Aorta (tissue), 5 donors: ENCODE data around the gene MARCHF3. TPM values are rescaled to one million over a fixed set of nuclear protein-coding genes. Genes with fewer than 3 reads are reported as not detected.

ENCODE experiments used
- ATAC-seq: fragments of 200-7000 bp; cut with Tn5 transposase; one replicate; pipeline ENCODE4 v1.9.1; 2022; ENCODE audit warnings: moderate library complexity; ENCODE audit not compliant: low FRiP score
- DNase-seq, 2 donors: peaks; one replicate each; pipeline ENCODE4 v3.0.0-alpha.2; 2020
- H3K27ac ChIP-seq, 2 donors: one replicate each; pipeline ENCODE4 v1.5.1; 2013; ENCODE audit warnings: low read length in 2 of 2, mild to moderate bottlenecking in 2 of 2, moderate library complexity in 2 of 2, control low read depth in 1 of 2, inconsistent platforms in 1 of 2, low read depth in 1 of 2
- H3K27me3 ChIP-seq, 2 donors: one replicate each; pipeline ENCODE4 v1.6.1; 2013; ENCODE audit warnings: control low read depth in 1 of 2, low read length in 1 of 2, mild to moderate bottlenecking in 1 of 2, moderate library complexity in 1 of 2; ENCODE audit not compliant: insufficient read depth in 2 of 2, control insufficient read depth in 1 of 2
- H3K36me3 ChIP-seq, 2 donors: one replicate each; pipeline ENCODE4 v1.6.1; 2013; ENCODE audit warnings: control low read depth in 1 of 2, low read length in 1 of 2, mild to moderate bottlenecking in 1 of 2; ENCODE audit not compliant: insufficient read depth in 2 of 2, control insufficient read depth in 1 of 2
- H3K4me1 ChIP-seq, 2 donors: one replicate each; pipeline ENCODE4 v1.6.1; 2013; ENCODE audit warnings: low read length in 2 of 2, control low read depth in 1 of 2, mild to moderate bottlenecking in 1 of 2, moderate library complexity in 1 of 2; ENCODE audit not compliant: insufficient read depth in 2 of 2, control insufficient read depth in 1 of 2
- H3K4me3 ChIP-seq, 2 donors: one replicate each; pipeline ENCODE4 v1.5.1; 2013; ENCODE audit warnings: low read length in 2 of 2, control low read depth in 1 of 2, mild to moderate bottlenecking in 1 of 2
- H3K9me3 ChIP-seq: one replicate; pipeline ENCODE4 v1.6.1; 2013; ENCODE audit warnings: mild to moderate bottlenecking, low read length; ENCODE audit not compliant: control insufficient read depth
- WGBS, 2 donors: extraction: QIAGEN DNeasy Blood & Tissue Kit; methylation state at CpG; one replicate each; pipeline ENCODE4 v1.1.7; 2013; 5-methylcytosine and 5-hydroxymethylcytosine counted together
- intact Hi-C, 2 donors: fragments of 100-400 bp; cut with DNase I; formaldehyde crosslinking; loops; one replicate each; pipeline versions ENCODE4 v1.14.2 to v1.15.0; 2022
- polyA plus RNA-seq, 2 donors: library from polyadenylated mRNA; stranded (reverse); fragments of 200-250 nt; gene quantifications; one replicate each; pipeline ENCODE4 v1.2.3, GENCODE V29; 2013
- total RNA-seq, 2 donors: library from RNA; stranded (reverse); fragmentation: NEBNext Ultra II Directional; extraction: Animal tissue kit (Norgen Biotek cat#: 25700); gene quantifications; one replicate each; pipeline ENCODE4 v1.2.1, GENCODE V29; 2021
- donor health status: healthy with polysubstance abuse.
- donor health status: Bipolar disorder and iron deficiency.
- donor health status: DM: no; HTN: no; CAD: no.
- donor health status: DM: no; HTN: no; CAD: no.
- donor health status: DM: yes; HTN: yes; CAD: no.

The MARCHF3 gene
- total and polyA plus RNA-seq, 4 donors, result 0.38 to 23.1 (median 11.0) TPM

DNA sequence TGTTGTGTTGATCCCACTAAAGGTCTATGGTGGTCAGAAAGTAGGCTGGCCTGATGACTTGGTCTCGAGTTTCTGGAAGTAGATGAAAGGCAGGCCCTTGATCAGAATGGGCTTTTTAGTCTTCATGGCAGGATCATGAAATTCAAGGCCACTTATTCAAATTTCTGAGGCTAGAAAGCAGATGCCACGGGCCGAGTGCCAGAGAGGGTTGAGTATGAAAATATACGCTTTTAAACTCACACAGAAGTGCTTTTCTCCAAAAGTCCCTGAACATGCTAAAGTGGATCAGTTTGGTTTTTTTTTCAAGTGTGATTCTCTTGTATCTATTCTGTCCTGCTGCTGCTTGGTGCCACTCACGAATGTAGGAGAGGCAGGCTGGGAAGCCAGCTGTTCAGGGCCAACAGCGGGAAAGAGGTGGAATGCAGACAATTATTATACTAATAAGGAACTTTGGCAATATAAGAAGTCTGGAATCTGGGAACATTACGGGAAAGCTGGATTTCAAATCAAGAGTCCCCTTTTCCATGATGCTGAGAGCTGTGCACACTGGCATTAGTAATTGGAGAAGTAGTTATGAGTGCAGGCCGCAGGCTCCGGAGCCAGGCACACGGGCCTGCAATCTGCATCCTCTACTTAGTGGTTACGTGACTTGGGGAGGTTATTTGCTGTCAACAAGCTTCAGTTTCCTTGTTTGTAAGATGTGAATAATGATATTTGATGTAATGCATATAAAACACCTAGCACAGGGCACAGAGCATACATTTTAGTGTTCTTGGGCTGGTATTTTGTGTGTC, 157.6 kb downstream of the MARCHF3 start:
- H3K4me1 ChIP-seq, result no peaks in the 10 kb centered on the region
- no peak overlapping the region for H3K4me3 ChIP-seq
- ATAC-seq, result no peak
- H3K36me3 ChIP-seq, result peaks cover 0 to 1% of the 10 kb centered on the region in 2 donors
- no peak for DNase-seq
- H3K9me3 ChIP-seq, result no peaks in the 10 kb centered on the region
- H3K27me3 ChIP-seq, result no peaks in the 10 kb centered on the region
- 23 to 46% methylated on average over 11 of the region's 11 CpGs for WGBS, 2 donors
- H3K27ac ChIP-seq, result no peak overlapping the region
- intact Hi-C loops, result no loop called here

DNA sequence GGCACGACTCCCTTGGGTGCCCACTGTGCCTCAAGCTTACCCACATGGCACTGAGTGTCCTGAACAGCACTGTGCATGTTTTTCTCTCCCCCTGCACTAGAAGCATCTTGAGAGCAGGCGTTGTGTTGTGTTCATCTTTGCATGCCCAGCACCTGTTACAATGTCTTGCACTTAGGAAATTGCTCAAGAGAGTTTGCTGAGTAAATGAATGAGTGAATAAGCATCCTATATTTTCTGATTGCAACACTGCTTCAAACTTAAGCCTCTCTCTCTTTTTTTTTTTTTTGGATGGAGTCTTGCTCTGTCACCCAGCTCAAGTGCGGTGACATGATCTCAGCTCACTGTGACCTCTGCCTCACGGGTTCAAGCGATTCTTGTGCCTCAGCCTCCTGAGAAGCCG, 158.9 kb downstream of the MARCHF3 start:
- no peak for ATAC-seq
- Histone ChIP-seq H3K4me3 (no peak overlapping the region), H3K27ac (no peak overlapping the region), H3K27me3 (no peaks in the 10 kb centered on the region), H3K4me1 (no peaks in the 10 kb centered on the region), H3K9me3 (no peaks in the 10 kb centered on the region), H3K36me3 (peaks cover 0 to 1% of the 10 kb centered on the region in 2 donors)
- intact Hi-C loops, result no loop called here
- no peak for DNase-seq
- WGBS, 2 donors, result 96 to 98% methylated on average over 6 of the region's 6 CpGs

DNA sequence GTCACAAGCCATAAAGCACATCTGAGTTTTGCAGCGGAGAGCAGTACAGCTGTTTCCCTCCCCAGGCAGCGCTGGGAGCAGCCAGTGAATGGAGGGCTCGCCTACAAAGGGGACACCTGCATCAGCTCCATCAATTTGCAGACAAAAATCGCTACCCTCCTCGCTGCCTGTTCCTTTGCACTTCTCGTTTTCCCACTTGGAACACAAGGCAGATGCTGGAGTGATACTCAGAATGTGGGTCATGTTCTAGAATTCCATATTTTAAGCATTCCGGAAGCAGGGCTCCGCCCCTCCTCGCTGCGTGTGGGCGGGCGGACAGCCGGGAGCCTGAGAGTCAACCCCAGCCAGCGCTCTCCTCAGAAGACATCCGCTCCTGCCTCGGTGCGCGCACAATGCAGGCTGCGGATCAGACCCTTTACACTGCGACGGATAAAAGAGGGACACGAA, 161.3 kb downstream of the MARCHF3 start:
- H3K4me1 ChIP-seq, result no peaks in the 10 kb centered on the region
- H3K27ac ChIP-seq, result no peak overlapping the region
- intact Hi-C loops, result no loop called here
- no peaks in the 10 kb centered on the region for H3K9me3 ChIP-seq
- no peak overlapping the region for H3K4me3 ChIP-seq
- H3K27me3 ChIP-seq, result no peaks in the 10 kb centered on the region
- no peak for DNase-seq
- WGBS, 2 donors, result 15 to 21% methylated on average over 22 of the region's 22 CpGs
- no peak for ATAC-seq
- peaks cover 0 to 1% of the 10 kb centered on the region in 2 donors for H3K36me3 ChIP-seq

DNA sequence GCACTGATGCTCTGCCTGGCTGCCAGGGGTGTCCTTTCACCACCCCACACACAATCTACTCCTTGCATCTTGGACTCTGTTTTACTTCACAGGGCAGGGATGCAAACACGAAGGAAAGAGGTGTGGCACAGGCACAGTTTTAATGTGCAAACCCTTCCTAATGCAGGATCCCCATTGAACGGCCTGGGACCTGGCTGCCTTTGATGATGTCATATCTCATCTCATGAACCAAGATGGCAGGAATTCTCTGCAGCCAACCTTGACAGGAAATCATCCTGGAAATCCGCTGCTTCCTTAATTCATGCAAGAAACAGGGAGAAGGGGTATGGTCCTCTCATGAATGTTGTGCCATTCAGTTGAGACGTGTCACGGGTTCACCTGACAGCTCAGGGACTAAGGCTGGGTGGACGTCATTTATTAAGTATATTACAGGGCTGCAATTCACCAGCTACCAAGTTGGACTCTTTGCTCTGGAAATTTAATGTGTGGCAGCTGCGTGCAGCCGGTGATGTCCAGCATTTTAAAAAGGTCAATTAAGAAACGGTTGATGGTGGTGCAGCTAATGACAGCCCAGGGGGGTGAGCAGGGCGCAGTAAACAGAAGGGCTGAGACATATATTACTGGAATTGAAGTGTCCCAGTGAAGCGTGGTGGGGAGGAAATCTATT, 161.9 kb downstream of the MARCHF3 start:
- WGBS, 2 donors, result 89 to 91% methylated on average over 11 of the region's 11 CpGs
- H3K4me1 ChIP-seq, result no peaks in the 10 kb centered on the region
- H3K27ac ChIP-seq, result no peak overlapping the region
- H3K27me3 ChIP-seq, result no peaks in the 10 kb centered on the region
- DNase-seq (no peak), ATAC-seq (no peak)
- intact Hi-C loops, result no loop called here
- H3K9me3 ChIP-seq, result no peaks in the 10 kb centered on the region
- H3K36me3 ChIP-seq, result peaks cover 0 to 1% of the 10 kb centered on the region in 2 donors
- no peak overlapping the region for H3K4me3 ChIP-seq

DNA sequence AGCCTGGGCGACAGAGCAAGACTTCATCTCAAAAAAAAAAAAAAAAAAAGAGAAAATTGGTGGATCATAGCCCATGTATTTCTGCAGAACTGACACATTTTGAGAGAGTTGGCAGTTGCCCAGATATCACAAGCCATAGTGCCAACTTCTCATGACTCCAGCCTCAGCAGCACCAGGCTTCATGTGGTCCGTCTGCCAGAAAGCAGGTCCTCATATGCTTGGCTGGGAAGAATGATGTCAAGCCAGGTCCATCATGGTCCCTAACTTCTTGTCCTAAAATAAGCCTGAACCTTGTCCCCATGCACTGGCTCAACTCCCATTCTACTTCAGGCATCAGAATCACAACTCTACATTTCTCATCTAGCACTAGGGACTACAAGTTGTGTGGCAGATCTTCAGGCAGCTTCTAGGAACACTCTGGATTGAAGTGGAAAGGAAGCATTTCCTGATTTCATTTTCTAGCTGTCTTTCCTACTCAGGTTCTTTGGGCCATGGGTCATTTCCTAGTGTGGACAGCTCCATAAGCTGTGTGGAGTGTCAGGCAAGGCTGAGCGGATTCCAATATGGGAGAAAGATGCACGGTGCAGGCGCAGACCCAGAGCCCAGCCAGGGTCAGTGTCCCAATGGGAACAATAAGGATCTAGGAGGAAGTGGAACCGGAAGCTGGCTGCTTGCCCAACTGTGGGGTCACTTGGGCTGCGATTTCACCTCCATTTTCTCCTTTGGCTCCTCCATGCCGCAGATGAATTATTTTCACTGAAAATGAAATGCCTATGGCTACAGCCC, 163.3 kb downstream of the MARCHF3 start:
- WGBS, 2 donors, result 67 to 71% methylated on average over 8 of the region's 8 CpGs
- Histone ChIP-seq H3K9me3 (no peaks in the 10 kb centered on the region), H3K27me3 (no peaks in the 10 kb centered on the region), H3K4me3 (no peak overlapping the region), H3K27ac (no peak overlapping the region), H3K4me1 (no peaks in the 10 kb centered on the region), H3K36me3 (peaks cover 0 to 1% of the 10 kb centered on the region in 2 donors)
- ATAC-seq (no peak), DNase-seq (no peak)
- intact Hi-C loops, result no loop called here

DNA sequence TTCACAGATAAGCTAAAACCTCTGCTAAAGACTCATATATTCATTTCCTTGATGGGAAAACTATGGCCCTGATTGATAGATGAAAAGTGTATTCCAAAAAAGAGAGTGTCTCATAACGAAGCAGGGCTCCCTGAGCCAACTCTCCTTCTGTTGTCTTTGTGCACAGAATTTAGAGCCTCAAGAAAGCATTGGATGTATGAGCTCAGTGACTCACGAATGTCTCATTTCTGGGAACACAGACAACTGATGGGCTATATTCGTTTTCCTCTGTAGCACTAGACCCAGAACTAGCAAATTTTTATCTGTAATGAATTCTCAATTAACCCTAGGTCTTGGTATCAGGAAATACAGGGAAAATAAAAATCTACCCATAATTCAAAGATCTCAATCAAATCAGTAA, 165.1 kb downstream of the MARCHF3 start:
- Histone ChIP-seq H3K4me3 (no peak overlapping the region), H3K27me3 (no peaks in the 10 kb centered on the region), H3K9me3 (no peaks in the 10 kb centered on the region), H3K27ac (no peak overlapping the region), H3K4me1 (no peaks in the 10 kb centered on the region), H3K36me3 (peaks cover 0 to under 1% of the 10 kb centered on the region in 2 donors)
- DNase-seq (no peak), ATAC-seq (peak; percentile 33)
- 8 to 13% methylated on average over 3 of the region's 3 CpGs for WGBS, 2 donors
- intact Hi-C loops, result no loop called here

DNA sequence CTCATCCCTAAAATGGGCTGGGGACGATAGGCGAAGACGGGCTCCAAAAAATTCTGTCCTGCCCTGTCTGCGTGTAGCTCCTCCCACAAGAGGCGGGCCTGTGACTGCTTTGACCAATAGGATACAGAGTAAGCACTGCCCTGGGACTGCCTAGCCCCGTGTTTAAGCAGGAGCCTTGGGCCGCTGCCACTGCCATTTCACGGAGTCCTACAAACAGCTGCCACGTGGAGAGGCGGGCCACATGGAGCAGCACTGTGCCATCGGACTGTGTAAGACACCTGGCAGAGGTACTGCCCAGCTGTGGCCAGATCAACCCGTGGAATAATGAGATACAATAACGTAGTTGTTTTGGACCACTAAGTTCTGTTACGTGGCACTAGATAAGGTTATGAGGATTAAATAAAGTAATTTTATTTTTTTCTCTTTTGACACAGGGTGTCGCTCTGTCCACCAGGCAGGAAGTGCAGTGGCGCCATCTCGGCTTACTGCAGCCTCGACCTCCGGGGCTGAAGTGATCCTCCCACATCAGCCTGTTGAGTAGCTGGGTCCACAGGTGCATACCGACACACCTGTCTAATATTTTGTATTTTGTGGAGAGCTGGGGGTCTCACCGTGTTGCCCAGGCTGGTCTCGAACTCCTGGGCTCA, 166.2 kb downstream of the MARCHF3 start:
- Histone ChIP-seq H3K36me3 (no peaks in the 10 kb centered on the region), H3K9me3 (no peaks in the 10 kb centered on the region), H3K4me1 (no peaks in the 10 kb centered on the region), H3K27ac (no peak overlapping the region), H3K4me3 (no peak overlapping the region), H3K27me3 (no peaks in the 10 kb centered on the region)
- WGBS, 2 donors, result 93 to 94% methylated on average over 22 of the region's 22 CpGs
- intact Hi-C loops, result no loop called here
- ATAC-seq (no peak), DNase-seq (no peak)

DNA sequence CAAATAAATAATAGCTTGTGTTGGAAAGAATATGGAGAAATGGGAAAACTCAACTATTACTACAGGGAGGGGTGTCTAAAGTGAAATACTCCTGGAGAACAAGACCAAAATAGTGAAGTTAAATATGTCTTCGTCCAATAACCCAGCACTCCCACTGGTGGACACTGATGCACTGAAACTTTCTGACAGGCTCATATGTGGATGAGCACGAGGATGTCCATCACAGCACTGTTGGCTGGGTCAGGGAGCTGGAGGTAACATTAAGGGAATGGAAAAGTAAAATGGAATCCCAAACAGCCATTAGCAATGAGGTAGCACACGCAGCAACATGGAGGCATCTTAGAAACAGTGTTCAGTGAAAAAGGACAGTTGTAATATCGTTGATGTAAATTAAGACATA, 167.0 kb downstream of the MARCHF3 start:
- ATAC-seq (no peak), DNase-seq (no peak)
- Histone ChIP-seq H3K27ac (no peak overlapping the region), H3K27me3 (no peaks in the 10 kb centered on the region), H3K4me3 (no peak overlapping the region), H3K36me3 (no peaks in the 10 kb centered on the region), H3K4me1 (no peaks in the 10 kb centered on the region), H3K9me3 (no peaks in the 10 kb centered on the region)
- intact Hi-C loops, result no loop called here
- 97 to 98% methylated on average over 4 of the region's 4 CpGs for WGBS, 2 donors
